NT2/D1 (cell line): ENCODE data around the gene RTN4RL1.

Experiments used
- DNase-seq: peaks from one replicate; pipeline ENCODE4 v3.0.0-alpha.2; 2011; ENCODE audit warnings: low read depth, low spot score
- H3K27me3 ChIP-seq: 2 replicates; pipeline ENCODE4 v1.6.0; 2011; ENCODE audit warnings: mild to moderate bottlenecking; ENCODE audit not compliant: insufficient read length, insufficient read depth
- H3K36me3 ChIP-seq: 2 replicates; pipeline ENCODE4 v1.6.1; 2011; ENCODE audit warnings: mild to moderate bottlenecking, low read length, mixed read lengths; ENCODE audit not compliant: insufficient read depth, insufficient read length
- H3K4me1 ChIP-seq: 2 replicates; pipeline ENCODE4 v1.5.1; 2011; ENCODE audit not compliant: insufficient read depth, insufficient read length
- H3K4me3 ChIP-seq: 2 replicates; pipeline ENCODE4 v1.5.1; 2011; ENCODE audit warnings: low read depth; ENCODE audit not compliant: insufficient read length
- H3K9ac ChIP-seq: 2 replicates; pipeline ENCODE4 v1.6.0; 2011; ENCODE audit warnings: low read depth; ENCODE audit not compliant: insufficient read length
- H3K9me3 ChIP-seq: 2 replicates; pipeline ENCODE4 v1.5.1; 2011; ENCODE audit warnings: mild to moderate bottlenecking, low read length; ENCODE audit not compliant: insufficient read depth
- SUZ12 ChIP-seq: IDR thresholded peaks from 2 replicates; pipeline ENCODE4 v1.6.1; 2011; ENCODE audit not compliant: insufficient read length, insufficient read depth; ENCODE audit errors: extremely low read depth
- YY1 ChIP-seq: IDR thresholded peaks from 2 replicates; pipeline ENCODE4 v1.6.1; 2011; ENCODE audit not compliant: insufficient read length, insufficient read depth
- ZNF274 ChIP-seq: IDR thresholded peaks from 2 replicates; pipeline ENCODE4 v1.6.1; 2011; ENCODE audit warnings: mild to moderate bottlenecking, low read depth, low read length

RTN4RL1 gene

DNA sequence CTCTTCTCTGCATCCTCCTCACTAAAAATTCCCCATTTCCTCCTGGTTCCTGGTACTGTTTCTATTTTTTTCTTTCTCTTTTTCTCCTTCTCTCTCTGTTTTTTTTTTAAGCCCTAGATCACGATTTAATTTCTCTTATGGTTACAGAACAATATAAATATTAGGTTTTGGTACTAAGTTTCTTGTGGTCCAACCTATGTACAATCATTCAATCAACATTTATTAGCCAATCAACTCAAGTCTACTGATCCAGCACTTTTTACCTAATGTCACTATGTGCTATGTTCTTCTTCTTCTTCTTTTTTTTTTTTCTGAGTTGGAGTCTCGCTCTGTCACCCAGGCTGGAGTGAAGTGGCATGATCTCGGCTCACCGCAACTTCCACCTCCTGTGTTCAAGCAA lies 12.6 kb downstream of the RTN4RL1 start:
- H3K9me3 ChIP-seq: peaks cover 9% of the 10 kb centered on the region

GRCh38 chr17:2011411-2012371 lies 13.4 kb downstream of the RTN4RL1 start:
- Histone ChIP-seq H3K27me3 (no peaks in the 10 kb centered on the region), H3K4me1 (peaks cover 17% of the 10 kb centered on the region), H3K9me3 (peaks cover 9% of the 10 kb centered on the region), H3K9ac (peak overlapping the region; percentile 62), H3K36me3 (no peaks in the 10 kb centered on the region), H3K4me3 (peak overlapping the region; percentile 4)
- no peak for DNase-seq
- TF ChIP-seq YY1 (no peak), SUZ12 (no peak), ZNF274 (no peak)

More for the DNA sequence above, 12.6 kb downstream of the RTN4RL1 start:
- Histone ChIP-seq H3K4me3 (no peak overlapping the region), H3K27me3 (no peaks in the 10 kb centered on the region), H3K9ac (peak overlapping the region; percentile 62), H3K36me3 (no peaks in the 10 kb centered on the region), H3K4me1 (peaks cover 21% of the 10 kb centered on the region)
- no peak for DNase-seq
- no peak for TF ChIP-seq ZNF274
- no peak for TF ChIP-seq YY1
- TF ChIP-seq SUZ12: no peak

DNA sequence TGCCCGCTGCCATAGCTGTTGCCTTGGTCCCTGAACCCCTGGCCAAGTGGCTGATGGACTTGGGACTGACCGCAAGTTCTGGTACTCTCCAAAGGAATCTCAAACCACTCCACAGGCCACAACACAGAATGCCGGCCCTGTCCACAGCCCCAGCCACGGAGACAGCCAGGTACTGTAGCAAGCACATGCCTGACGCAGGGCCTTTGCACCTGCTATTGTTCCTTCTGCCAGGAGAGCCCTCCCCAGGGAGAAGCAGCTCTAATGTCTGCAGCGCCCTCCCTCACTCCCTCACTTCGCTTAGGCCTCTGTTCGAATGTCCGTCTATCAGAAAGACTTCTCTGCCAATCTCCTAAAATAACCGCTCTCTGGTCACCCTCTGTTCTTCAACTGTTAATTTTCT lies 15.4 kb downstream of the RTN4RL1 start:
- DNase-seq: no peak
- Histone ChIP-seq H3K27me3 (no peaks in the 10 kb centered on the region), H3K9ac (no peak overlapping the region), H3K9me3 (peaks cover 9% of the 10 kb centered on the region), H3K4me3 (no peak overlapping the region), H3K36me3 (no peaks in the 10 kb centered on the region), H3K4me1 (peaks cover 10% of the 10 kb centered on the region)
- TF ChIP-seq YY1: no peak
- no peak for TF ChIP-seq SUZ12
- TF ChIP-seq ZNF274: no peak

- TF ChIP-seq ZNF274: no peak
- TF ChIP-seq SUZ12: no peak
- no peak for TF ChIP-seq YY1
- no peak overlapping the region for H3K4me3 ChIP-seq
- no peaks in the 10 kb centered on the region for H3K27me3 ChIP-seq
- H3K4me1 ChIP-seq: peaks cover 14% of the 10 kb centered on the region
- no peaks in the 10 kb centered on the region for H3K36me3 ChIP-seq
- no peak overlapping the region for H3K9ac ChIP-seq
- peaks cover under 1% of the 10 kb centered on the region; the same call in 1 of the 2 replicates for H3K9me3 ChIP-seq
- no peak for DNase-seq
Observed at GRCh38 chr17:2008332-2009126, 16.6 kb downstream of the RTN4RL1 start.

DNA sequence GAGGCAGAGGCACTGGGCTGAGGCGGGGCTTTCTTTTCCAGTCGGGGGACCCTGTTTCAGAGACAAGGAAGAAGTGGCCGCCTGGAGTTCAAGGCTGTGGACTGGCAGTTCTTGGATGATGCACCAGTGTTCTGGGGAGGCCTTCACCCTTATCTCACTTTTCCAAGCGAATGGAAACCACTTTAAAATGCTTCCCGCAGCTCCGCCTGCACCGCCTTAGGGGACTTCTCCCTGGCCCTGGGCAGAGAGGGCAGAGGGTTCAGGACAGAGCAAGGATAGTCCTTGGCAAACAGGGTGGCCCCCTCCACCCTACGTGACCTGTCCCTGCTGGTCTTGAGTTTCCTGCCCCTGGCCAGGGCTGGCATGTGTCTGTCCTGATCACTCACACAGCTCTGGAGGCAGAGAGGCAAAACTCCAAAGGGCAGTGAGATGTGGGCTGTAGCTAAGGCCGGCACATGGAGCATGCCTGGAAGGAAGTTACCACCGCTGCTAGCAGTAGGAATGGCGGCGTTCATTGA lies 20.6 kb downstream of the RTN4RL1 start:
- no peaks in the 10 kb centered on the region for H3K36me3 ChIP-seq
- peaks cover 21% of the 10 kb centered on the region for H3K4me1 ChIP-seq
- H3K4me3 ChIP-seq: no peak overlapping the region
- no peaks in the 10 kb centered on the region for H3K9me3 ChIP-seq
- TF ChIP-seq SUZ12 (no peak), YY1 (no peak), ZNF274 (no peak)
- H3K27me3 ChIP-seq: no peaks in the 10 kb centered on the region
- peak overlapping the region; percentile 24 for H3K9ac ChIP-seq
- no peak for DNase-seq

GRCh38 chr17:2003525-2003924 lies 21.6 kb downstream of the RTN4RL1 start:
- no peak for DNase-seq
- H3K9ac ChIP-seq: no peak overlapping the region
- H3K4me1 ChIP-seq: peaks cover 24% of the 10 kb centered on the region
- no peaks in the 10 kb centered on the region for H3K27me3 ChIP-seq
- no peaks in the 10 kb centered on the region for H3K36me3 ChIP-seq
- TF ChIP-seq ZNF274 (no peak), SUZ12 (no peak), YY1 (no peak)
- H3K4me3 ChIP-seq: no peak overlapping the region
- H3K9me3 ChIP-seq: no peaks in the 10 kb centered on the region

- Histone ChIP-seq H3K4me1 (peaks cover 24% of the 10 kb centered on the region), H3K9me3 (no peaks in the 10 kb centered on the region), H3K4me3 (no peak overlapping the region), H3K9ac (peak overlapping the region; percentile 26), H3K36me3 (no peaks in the 10 kb centered on the region), H3K27me3 (no peaks in the 10 kb centered on the region)
- no peak for DNase-seq
- TF ChIP-seq ZNF274 (no peak), YY1 (no peak), SUZ12 (no peak)
Observed at GRCh38 chr17:2002767-2003329, 22.3 kb downstream of the RTN4RL1 start.
